HG03135 (cell line): ENCODE data around the gene RPAP2.
"Not testable (repeated sequence)": the region's sequence is repeated elsewhere in the genome, so short reads cannot be mapped to it uniquely, and the experiment has no call there.

Experiments used
- ATAC-seq: cut with Tn5 transposase; IDR thresholded peaks from one replicate; pipeline ENCODE4 v1.9.1; 2021; ENCODE audit warnings: mild to moderate bottlenecking, moderate library complexity; ENCODE audit not compliant: unreplicated experiment

Gene RPAP2

GRCh38 chr1:92298573-92299476, at the start of gene RPAP2, which contains the start of gene GLMN:
RPAP2 (plus strand) TSS chr1:92299059; CDS start chr1:92299074, 15 bp downstream.
GLMN (minus strand) TSS chr1:92298987; CDS start chr1:92297999, 988 bp downstream.
- ATAC-seq: peak; percentile 98

GRCh38 chr1:92254714-92255113, 44.1 kb upstream of the RPAP2 start:
- not testable (repeated sequence) for ATAC-seq

GRCh38 chr1:92259350-92259749, 39.5 kb upstream of the RPAP2 start:
- ATAC-seq: no peak

GRCh38 chr1:92262516-92262915, 36.3 kb upstream of the RPAP2 start:
- ATAC-seq: no peak

- no peak for ATAC-seq
Observed at GRCh38 chr1:92273039-92273438, 25.8 kb upstream of the RPAP2 start.

- no peak for ATAC-seq
Observed at GRCh38 chr1:92274939-92275338, 23.9 kb upstream of the RPAP2 start.

- ATAC-seq: no peak
Observed at GRCh38 chr1:92276082-92276481, 22.8 kb upstream of the RPAP2 start.

- no peak for ATAC-seq
Observed at GRCh38 chr1:92277105-92277723, 21.6 kb upstream of the RPAP2 start.

- not testable (repeated sequence) for ATAC-seq
Observed at GRCh38 chr1:92279781-92280180, 19.1 kb upstream of the RPAP2 start.

GRCh38 chr1:92281411-92281810, 17.4 kb upstream of the RPAP2 start:
- not testable (repeated sequence) for ATAC-seq

GRCh38 chr1:92291372-92291999, 7.4 kb upstream of the RPAP2 start:
- ATAC-seq: no peak

- ATAC-seq: no peak
Observed at GRCh38 chr1:92298213-92298572, 666 bp upstream of the RPAP2 start.

- no peak for ATAC-seq
Observed at GRCh38 chr1:92299477-92300150, 755 bp downstream of the RPAP2 start.

- no peak for ATAC-seq
Observed at GRCh38 chr1:92301021-92301420, 2.2 kb downstream of the RPAP2 start.

- no peak for ATAC-seq
Observed at GRCh38 chr1:92306020-92306419, 7.2 kb downstream of the RPAP2 start.

GRCh38 chr1:92307980-92308379, 9.1 kb downstream of the RPAP2 start:
- ATAC-seq: no peak

- ATAC-seq: no peak
Observed at GRCh38 chr1:92310185-92310597, 11.3 kb downstream of the RPAP2 start.

GRCh38 chr1:92314024-92314423, 15.2 kb downstream of the RPAP2 start:
- no peak for ATAC-seq

- ATAC-seq: no peak
Observed at GRCh38 chr1:92315766-92316599, 17.1 kb downstream of the RPAP2 start.

- no peak for ATAC-seq
Observed at GRCh38 chr1:92317836-92318493, 19.1 kb downstream of the RPAP2 start.
